Kidney (tissue), 22 donors: ENCODE results near the gene OR2D2. TPM values are rescaled to one million over a fixed set of nuclear protein-coding genes. Genes with fewer than 3 reads are reported as not detected.

Experiments used
- DNase-seq, 5 donors: peaks; one replicate each; pipeline ENCODE4 v3.0.0-alpha.2; 2013 to 2020
- FAIRE-seq: peaks from 2 replicates; lab custom pipeline; 2012; peaks lifted over from hg19 to GRCh38; lab: Jason Lieb, UNC
- H3K27ac ChIP-seq, 2 donors: one replicate each; pipeline ENCODE4 v1.7.0; 2013; ENCODE audit warnings: low read depth in 2 of 2, low read length in 2 of 2, inconsistent platforms in 1 of 2
- H3K27me3 ChIP-seq: one replicate; pipeline ENCODE4 v1.7.1; 2013; ENCODE audit warnings: low read length, inconsistent platforms; ENCODE audit not compliant: control insufficient read depth, insufficient read depth
- H3K36me3 ChIP-seq, 3 donors: one replicate each; pipeline versions ENCODE4 v1.7.0 to v1.7.1; 2013; ENCODE audit warnings: low read length in 3 of 3, control low read depth in 1 of 3, inconsistent platforms in 1 of 3; ENCODE audit not compliant: insufficient read depth in 3 of 3, control insufficient read depth in 2 of 3
- H3K4me1 ChIP-seq, 3 donors: one replicate each; pipeline versions ENCODE4 v1.7.0 to v1.7.1; 2013; ENCODE audit warnings: low read length in 3 of 3, inconsistent platforms in 1 of 3, low read depth in 1 of 3; ENCODE audit not compliant: control insufficient read depth in 2 of 3, insufficient read depth in 2 of 3
- H3K4me3 ChIP-seq, 3 donors: one replicate each; pipeline versions ENCODE4 v1.7.0 to v1.8.1; 2013; ENCODE audit warnings: low read length in 3 of 3, control low read depth in 1 of 3, inconsistent platforms in 1 of 3
- H3K9ac ChIP-seq, 3 donors: one replicate each; pipeline versions ENCODE4 v1.7.0 to v1.7.1; 2013; ENCODE audit warnings: low read length in 3 of 3, control low read depth in 1 of 3, inconsistent platforms in 1 of 3
- H3K9me3 ChIP-seq, 3 donors: one replicate each; pipeline versions ENCODE4 v1.7.0 to v1.7.1; 2013; ENCODE audit warnings: low read length in 3 of 3, control low read depth in 1 of 3, inconsistent platforms in 1 of 3; ENCODE audit not compliant: control insufficient read depth in 2 of 3, insufficient read depth in 1 of 3
- CTCF ChIP-seq: IDR thresholded peaks from 3 replicates; pipeline ENCODE4 v1.5.1; 2012; ENCODE audit warnings: mild to moderate bottlenecking, moderate library complexity, borderline replicate concordance; ENCODE audit not compliant: insufficient read depth; ENCODE audit errors: extremely low read depth
- intact Hi-C: fragments of 100-400 bp; cut with DNase I; formaldehyde crosslinking; loops from one replicate; pipeline ENCODE4 v1.11.1; 2022
- long read RNA-seq, 10 donors: library from polyadenylated mRNA in 1 of 10; unstranded in 1 of 10; transcript quantifications; one replicate each; pipeline ENCODE4 v2.0.0 and lab custom pipeline, GENCODE V29; 2021 to 2026
- polyA plus RNA-seq: library from polyadenylated mRNA; stranded (reverse); fragments of 350-450 nt; fragmentation: Illumina TruSeq; extraction: RNeasy Lipid Tissue Mini Kit (QIAGEN cat#74804); gene quantifications from one replicate; pipeline ENCODE4 v1.2.3, GENCODE V29; 2014; ENCODE audit warnings: low read depth, low replicate concordance; ENCODE audit not compliant: insufficient read depth
- total RNA-seq: library from RNA; stranded (reverse); fragmentation: NEBNext Ultra II Directional; extraction: Animal tissue kit (Norgen Biotek cat#: 25700); gene quantifications from one replicate; pipeline ENCODE4 v1.2.1, GENCODE V29; 2021
- donor health status: control.
- donor health status: control.
- donor health status: control.
- donor health status: control.
- donor health status: control.
- donor health status: DM: yes; HTN: yes; CAD: no.
- donor health status: Normal renal cell carcinoma (clear cell type).

Gene OR2D2
- total RNA-seq (0.60 TPM), polyA plus RNA-seq (not detected)
- long read RNA-seq, donor 1: 0 reads
- long read RNA-seq, donor 2: 0 reads
- long read RNA-seq, donor 3: 0 reads
- long read RNA-seq, donor 4: 0 reads
- long read RNA-seq, donor 5: 0 reads
- long read RNA-seq, donor 6: 0 reads
- long read RNA-seq, donor 7: 0 reads
- long read RNA-seq, donor 8: 0 reads
- long read RNA-seq, donor 9: 0 reads
- long read RNA-seq, donor 10: 0 reads

- Histone ChIP-seq H3K4me3 (no peak within 1 kb of the TSS), H3K27ac (no peak within 1 kb of the TSS), H3K9me3 (peaks cover 0 to 1% (median 0%) of the 10 kb centered on the region in 3 donors), H3K27me3 (no peaks in the 10 kb centered on the region), H3K9ac (no peak within 1 kb of the TSS), H3K36me3 (no peaks in the 10 kb centered on the region), H3K4me1 (no peaks in the 10 kb centered on the region)
- intact Hi-C loops: no loop called here
- no peak for DNase-seq
- FAIRE-seq: no peak
- TF ChIP-seq CTCF: no peak
Measured at GRCh38 chr11:6892400-6892799, at the start of gene OR2D2. TSS of gene OR2D2 (minus strand) at chr11:6892500. CDS start at chr11:6892500, 0 bp downstream.

GRCh38 chr11:6941970-6942369, 49.7 kb upstream of the OR2D2 start:
- H3K27ac ChIP-seq: no peak overlapping the region
- intact Hi-C loops: no loop called here
- TF ChIP-seq CTCF: no peak
- no peak overlapping the region for H3K9ac ChIP-seq
- H3K27me3 ChIP-seq: no peaks in the 10 kb centered on the region
- no peaks in the 10 kb centered on the region for H3K36me3 ChIP-seq
- no peaks in the 10 kb centered on the region for H3K9me3 ChIP-seq
- DNase-seq: no peak
- H3K4me3 ChIP-seq: no peak overlapping the region
- no peak for FAIRE-seq
- no peaks in the 10 kb centered on the region for H3K4me1 ChIP-seq

GRCh38 chr11:6932145-6932544, 39.8 kb upstream of the OR2D2 start:
- no peaks in the 10 kb centered on the region for H3K9me3 ChIP-seq
- H3K9ac ChIP-seq: no peak overlapping the region
- H3K4me1 ChIP-seq: peaks cover 0 to 4% (median 4%) of the 10 kb centered on the region in 3 donors
- H3K27ac ChIP-seq: no peak overlapping the region
- H3K4me3 ChIP-seq: no peak overlapping the region
- no peaks in the 10 kb centered on the region for H3K36me3 ChIP-seq
- H3K27me3 ChIP-seq: no peaks in the 10 kb centered on the region
- DNase-seq: no peak
- intact Hi-C loops: no loop called here
- no peak for FAIRE-seq
- no peak for TF ChIP-seq CTCF
